Pancreas (tissue), 10 donors: ENCODE results near the gene MID2. TPM values are rescaled to one million over a fixed set of nuclear protein-coding genes. Genes with fewer than 3 reads are reported as not detected.

ENCODE experiments used
- ATAC-seq, 4 donors: fragments of 200-7000 bp; cut with Tn5 transposase; one replicate each; pipeline versions ENCODE4 v1.8.0 to v1.9.1; 2020; ENCODE audit warnings: mild to moderate bottlenecking in 4 of 4, moderate library complexity in 4 of 4
- DNase-seq, 6 donors: peaks; one replicate each; pipeline ENCODE4 v3.0.0-alpha.2; 2020
- FAIRE-seq: peaks from 2 replicates; lab custom pipeline; 2012; peaks lifted over from hg19 to GRCh38; lab: Jason Lieb, UNC
- H3K27ac ChIP-seq, 4 donors: fragments of 200-600 bp; sonication (generic); 1 replicate in 3 of 4; 2 replicates in 1 of 4; pipeline versions ENCODE4 v1.5.0 to v1.8.0; 2020
- H3K27me3 ChIP-seq, 4 donors: fragments of 200-600 bp; one replicate each; pipeline ENCODE4 v1.8.0; 2021
- H3K36me3 ChIP-seq, 3 donors: fragments of 200-600 bp; sonication (generic) in 1 of 3; one replicate each; pipeline versions ENCODE4 v1.5.0 to v1.8.0; 2020 to 2021
- H3K4me1 ChIP-seq, 3 donors: fragments of 200-600 bp; one replicate each; pipeline ENCODE4 v1.8.0; 2021
- H3K4me3 ChIP-seq, 4 donors: fragments of 200-600 bp; sonication (generic) in 2 of 4; one replicate each; pipeline versions ENCODE4 v1.5.0 to v1.8.0; 2020 to 2021
- H3K9me3 ChIP-seq, 4 donors: fragments of 200-600 bp; one replicate each; pipeline ENCODE4 v1.8.0; 2021
- CTCF ChIP-seq, 4 donors: fragments of 200-600 bp; sonication (generic) in 3 of 4; IDR thresholded peaks; one replicate each; pipeline versions ENCODE4 v1.5.0 to v1.8.0; 2021; ENCODE audit warnings: antibody characterized with exemption in 4 of 4
- WGBS, 2 donors: extraction: QIAGEN DNeasy Blood & Tissue Kit; methylation state at CpG; one replicate each; pipeline ENCODE4 v1.1.7; 2013; 5-methylcytosine and 5-hydroxymethylcytosine counted together
- intact Hi-C, 3 donors: fragments of 100-400 bp; cut with DNase I; formaldehyde crosslinking; loops; one replicate each; pipeline versions ENCODE4 v1.11.1 to v1.14.2; 2022
- polyA plus RNA-seq, 2 donors: library from polyadenylated mRNA; stranded (reverse); fragments of 200-250 nt; gene quantifications; one replicate each; pipeline ENCODE4 v1.2.3, GENCODE V29; 2013
- total RNA-seq, 6 donors: library from RNA; stranded (reverse); fragmentation: NEBNext Ultra II Directional in 4 of 6; extraction: Animal tissue kit (Norgen Biotek cat#: 25700) in 4 of 6; gene quantifications; one replicate each; pipeline versions ENCODE4 v1.2.1 to v1.2.4, GENCODE V29; 2021 to 2023
- donor health status: healthy with polysubstance abuse.
- donor health status: DM: no; HTN: no; CAD: no; lungs with moderate emphysema.
- donor health status: DM: no; HTN: no; CAD: no.
- donor health status: control.
- donor health status: control.
- donor health status: Bipolar disorder and iron deficiency.
- donor health status: DM: yes; HTN: yes; CAD: no.
- donor health status: DM: no; HTN: no; CAD: no.
- donor health status: DM: no; HTN: no; CAD: no.
- donor health status: DM: yes; HTN: yes; CAD: no.

MID2 gene
- total and polyA plus RNA-seq, 8 donors = 1.6 to 11.3 (median 7.6) TPM

- H3K36me3 ChIP-seq = no peaks in the 10 kb centered on the region
- peak; percentile 23 to 62 (median 42) for TF ChIP-seq CTCF (IDR thresholded peaks at IDR 0.05)
- no peak overlapping the region for H3K27ac ChIP-seq
- FAIRE-seq (peak; percentile 91), DNase-seq (peak in 1 of 6 donors; percentile 34), ATAC-seq (peak; percentile 72 to 84 (median 81))
- no peaks in the 10 kb centered on the region for H3K4me1 ChIP-seq
- intact Hi-C loops = loop anchor here in 1 of 3 donors (5.0 kb wide), 1 partner anchor 232 kb away; no protein-coding TSS in a partner anchor
- H3K9me3 ChIP-seq = no peaks in the 10 kb centered on the region
- peaks cover 0 to 6% (median 0%) of the 10 kb centered on the region in 4 donors for H3K27me3 ChIP-seq
- WGBS, 2 donors = 22 to 27% methylated on average over 4 of the region's 4 CpGs
- H3K4me3 ChIP-seq = no peak overlapping the region
Measured at GRCh38 chrX:107894038-107894437, 68.4 kb downstream of the MID2 start.

- no peak overlapping the region for H3K4me3 ChIP-seq
- no peaks in the 10 kb centered on the region for H3K4me1 ChIP-seq
- H3K27me3 ChIP-seq = no peaks in the 10 kb centered on the region
- no peak for TF ChIP-seq CTCF (IDR thresholded peaks at IDR 0.05)
- FAIRE-seq (no peak), DNase-seq (no peak), ATAC-seq (no peak)
- intact Hi-C loops = no loop called here
- H3K9me3 ChIP-seq = no peaks in the 10 kb centered on the region
- WGBS, 2 donors = 65 to 88% methylated on average over 6 of the region's 6 CpGs
- H3K27ac ChIP-seq = no peak overlapping the region
- peaks cover 0 to 6% (median 0%) of the 10 kb centered on the region in 3 donors for H3K36me3 ChIP-seq
Measured at GRCh38 chrX:107902721-107903120, 77.1 kb downstream of the MID2 start.

GRCh38 chrX:107905366-107905765 lies 79.7 kb downstream of the MID2 start:
- no peaks in the 10 kb centered on the region for H3K4me1 ChIP-seq
- 70 to 88% methylated on average over 3 of the region's 3 CpGs for WGBS, 2 donors
- no peak for ATAC-seq
- H3K27me3 ChIP-seq = no peaks in the 10 kb centered on the region
- no peak for TF ChIP-seq CTCF (IDR thresholded peaks at IDR 0.05)
- no peaks in the 10 kb centered on the region for H3K9me3 ChIP-seq
- peaks cover 0 to 6% (median 0%) of the 10 kb centered on the region in 3 donors for H3K36me3 ChIP-seq
- FAIRE-seq = no peak
- H3K4me3 ChIP-seq = no peak overlapping the region
- H3K27ac ChIP-seq = no peak overlapping the region
- intact Hi-C loops = no loop called here
- no peak for DNase-seq

- no peak for TF ChIP-seq CTCF (IDR thresholded peaks at IDR 0.05)
- WGBS, 2 donors = 63 to 72% methylated on average over 7 of the region's 7 CpGs
- no peak for FAIRE-seq
- no peaks in the 10 kb centered on the region for H3K36me3 ChIP-seq
- intact Hi-C loops = no loop called here
- DNase-seq = peak in 1 of 6 donors; percentile 0
- no peak overlapping the region for H3K4me3 ChIP-seq
- no peaks in the 10 kb centered on the region for H3K9me3 ChIP-seq
- H3K27me3 ChIP-seq = no peaks in the 10 kb centered on the region
- no peaks in the 10 kb centered on the region for H3K4me1 ChIP-seq
- no peak for ATAC-seq
- no peak overlapping the region for H3K27ac ChIP-seq
Measured at GRCh38 chrX:107924136-107924746, 98.6 kb downstream of the MID2 start.

- no peak overlapping the region for H3K4me3 ChIP-seq
- FAIRE-seq (no peak), DNase-seq (no peak), ATAC-seq (no peak)
- no peaks in the 10 kb centered on the region for H3K36me3 ChIP-seq
- H3K4me1 ChIP-seq = no peaks in the 10 kb centered on the region
- intact Hi-C loops = no loop called here
- TF ChIP-seq CTCF (IDR thresholded peaks at IDR 0.05) = no peak
- H3K27ac ChIP-seq = no peak overlapping the region
- peaks cover 0 to 8% (median 0%) of the 10 kb centered on the region in 4 donors for H3K27me3 ChIP-seq
- no peaks in the 10 kb centered on the region for H3K9me3 ChIP-seq
- WGBS, 2 donors = 53 to 96% methylated on average over 1 of the region's 1 CpG
Measured at GRCh38 chrX:107934262-107934661, 108.6 kb downstream of the MID2 start.
